ENCODE results near the gene F11.
"Not testable (repeated sequence)": the region's sequence is repeated elsewhere in the genome, so short reads cannot be mapped to it uniquely, and the experiment has no call there.

F11 gene

GRCh38 chr4:186298031-186298647 is 32.1 kb downstream of the F11 start:
- in situ Hi-C loops (cut with MboI; ENCODE audit: low sequenced_read_pairs) = no loop called here

- in situ Hi-C loops (cut with MboI; ENCODE audit: low sequenced_read_pairs) = no loop called here
Measured at GRCh38 chr4:186299291-186299690, 33.3 kb downstream of the F11 start.

- in situ Hi-C loops (cut with MboI; ENCODE audit: low sequenced_read_pairs) = no loop called here
Measured at GRCh38 chr4:186300659-186301390, 34.8 kb downstream of the F11 start.

GRCh38 chr4:186304216-186304615 is 38.2 kb downstream of the F11 start:
- in situ Hi-C loops (cut with MboI; ENCODE audit: low sequenced_read_pairs) = no loop called here

GRCh38 chr4:186304866-186305505 is 39.0 kb downstream of the F11 start:
- in situ Hi-C loops (cut with MboI; ENCODE audit: low sequenced_read_pairs) = no loop called here

GRCh38 chr4:186307497-186307896 is 41.5 kb downstream of the F11 start:
- in situ Hi-C loops (cut with MboI; ENCODE audit: low sequenced_read_pairs) = no loop called here

GRCh38 chr4:186307916-186308315 is 41.9 kb downstream of the F11 start:
- in situ Hi-C loops (cut with MboI; ENCODE audit: low sequenced_read_pairs) = no loop called here

GRCh38 chr4:186318481-186318880 is 52.5 kb downstream of the F11 start:
- in situ Hi-C loops (cut with MboI; ENCODE audit: low sequenced_read_pairs) = no loop called here

GRCh38 chr4:186324660-186325059 is 58.7 kb downstream of the F11 start:
- in situ Hi-C loops (cut with MboI; ENCODE audit: low sequenced_read_pairs) = not testable (repeated sequence)

- in situ Hi-C loops (cut with MboI; ENCODE audit: low sequenced_read_pairs) = no loop called here
Measured at GRCh38 chr4:186326391-186326790, 60.4 kb downstream of the F11 start.

GRCh38 chr4:186329372-186329771 is 63.4 kb downstream of the F11 start:
- in situ Hi-C loops (cut with MboI; ENCODE audit: low sequenced_read_pairs) = no loop called here

- in situ Hi-C loops (cut with MboI; ENCODE audit: low sequenced_read_pairs) = no loop called here
Measured at GRCh38 chr4:186330368-186330767, 64.4 kb downstream of the F11 start.

- in situ Hi-C loops (cut with MboI; ENCODE audit: low sequenced_read_pairs) = no loop called here
Measured at GRCh38 chr4:186335793-186336192, 69.8 kb downstream of the F11 start.

Data from HL-60/S4 treated with phorbol 12-myristate 13-acetate at 8.2 ng/mL for 4 days and 3 days (cell line).